ENCODE measurements around the gene SYMPK.

Gene SYMPK

GRCh38 chr19:45767410-45767880 is 95.5 kb downstream of the SYMPK start:
- Histone ChIP-seq H3K27me3 (peaks cover 100% of the 10 kb centered on the region), H3K4me3 (ENCODE audit: low read depth in 1 of 2, low read length in 1 of 2) (no peak overlapping the region), H3K36me3 (no peaks in the 10 kb centered on the region), H3K9me3 (no peaks in the 10 kb centered on the region), H3K4me1 (ENCODE audit: control insufficient read depth in 1 of 2, insufficient read depth in 1 of 2, low read depth in 1 of 2, low read length in 1 of 2) (peaks cover 29 to 34% of the 10 kb centered on the region in 2 experiments), H3K27ac (no peak overlapping the region)
- no peak for TF ChIP-seq CTCF (IDR thresholded peaks at IDR 0.05)

GRCh38 chr19:45766869-45767346 is 96.0 kb downstream of the SYMPK start:
- peaks cover 100% of the 10 kb centered on the region for H3K27me3 ChIP-seq
- no peak overlapping the region for H3K27ac ChIP-seq
- no peak overlapping the region for H3K4me3 ChIP-seq (ENCODE audit: low read depth in 1 of 2, low read length in 1 of 2)
- H3K4me1 ChIP-seq (ENCODE audit: control insufficient read depth in 1 of 2, insufficient read depth in 1 of 2, low read depth in 1 of 2, low read length in 1 of 2), result peaks cover 29 to 34% of the 10 kb centered on the region in 2 experiments
- H3K9me3 ChIP-seq, result no peaks in the 10 kb centered on the region
- TF ChIP-seq CTCF (IDR thresholded peaks at IDR 0.05), result no peak
- no peaks in the 10 kb centered on the region for H3K36me3 ChIP-seq

- Histone ChIP-seq H3K9me3 (no peaks in the 10 kb centered on the region), H3K27me3 (peaks cover 100% of the 10 kb centered on the region), H3K36me3 (no peaks in the 10 kb centered on the region), H3K4me3 (ENCODE audit: low read depth in 1 of 2, low read length in 1 of 2) (no peak overlapping the region), H3K4me1 (ENCODE audit: control insufficient read depth in 1 of 2, insufficient read depth in 1 of 2, low read depth in 1 of 2, low read length in 1 of 2) (peaks cover 29 to 34% of the 10 kb centered on the region in 2 experiments), H3K27ac (no peak overlapping the region)
- no peak for TF ChIP-seq CTCF (IDR thresholded peaks at IDR 0.05)
These were observed 96.6 kb downstream of the SYMPK start for GRCh38 chr19:45766296-45766868.

- Histone ChIP-seq H3K36me3 (no peaks in the 10 kb centered on the region), H3K4me1 (ENCODE audit: control insufficient read depth in 1 of 2, insufficient read depth in 1 of 2, low read depth in 1 of 2, low read length in 1 of 2) (peaks cover 29 to 34% of the 10 kb centered on the region in 2 experiments), H3K9me3 (no peaks in the 10 kb centered on the region), H3K27ac (no peak overlapping the region), H3K4me3 (ENCODE audit: low read depth in 1 of 2, low read length in 1 of 2) (no peak overlapping the region), H3K27me3 (peaks cover 100% of the 10 kb centered on the region)
- no peak for TF ChIP-seq CTCF (IDR thresholded peaks at IDR 0.05)
These were observed 97.1 kb downstream of the SYMPK start for GRCh38 chr19:45765702-45766295.

All from neutrophil (primary cell).